A673 (cell line): ENCODE data around the gene YAF2. TPM values are rescaled to one million over a fixed set of nuclear protein-coding genes. Genes with fewer than 3 reads are reported as not detected.

Experiments
- BruUV-seq: library from RNA; stranded (reverse); fragments of 400-500 nt; replicated peaks from 2 replicates; lab custom pipeline; 2021; lab: Mats Ljungman, UMichigan
- CTCF ChIA-PET: fragments of 300-600 bp; sonication (Branson Sonifier 250); formaldehyde crosslinking; loops from one replicate; lab custom pipeline; 2022; ENCODE audit warnings: antibody characterized with exemption; lab: Charles Lee
- POLR2A ChIA-PET: fragments of 300-600 bp; sonication (Branson Sonifier 250); formaldehyde crosslinking; loops from one replicate; lab custom pipeline; 2022; ENCODE audit warnings: antibody characterized with exemption; ENCODE audit not compliant: low non-redundant PET; lab: Charles Lee
- DNase-seq: peaks from one replicate; pipeline ENCODE4 v3.0.0-alpha.2; 2015; ENCODE audit warnings: low spot score
- H3K27ac ChIP-seq: fragments of 200-600 bp; sonication (generic); 2 replicates; pipeline ENCODE4 v1.5.1; 2016; ENCODE audit warnings: mixed run types, low read depth, mild to moderate bottlenecking, mixed read lengths, antibody characterized with exemption, low read length; ENCODE audit not compliant: poor library complexity, severe bottlenecking
- H3K27me3 ChIP-seq: fragments of 200-600 bp; sonication (generic); replicated peaks from 2 replicates; pipeline ENCODE4 v1.6.1; 2017; ENCODE audit warnings: mixed run types, low read depth, mild to moderate bottlenecking, mixed read lengths, antibody characterized with exemption, low read length; ENCODE audit not compliant: insufficient read depth, poor library complexity
- H3K36me3 ChIP-seq: fragments of 200-600 bp; sonication (generic); 2 replicates; pipeline ENCODE4 v1.6.1; 2016; ENCODE audit warnings: mixed run types, mild to moderate bottlenecking, mixed read lengths, antibody characterized with exemption, low read length; ENCODE audit not compliant: insufficient read depth, poor library complexity, severe bottlenecking
- H3K4me1 ChIP-seq: fragments of 200-600 bp; sonication (generic); 2 replicates; pipeline ENCODE4 v1.6.1; 2017; ENCODE audit warnings: mixed run types, mild to moderate bottlenecking, mixed read lengths, antibody characterized with exemption, low read length; ENCODE audit not compliant: insufficient read depth, poor library complexity, severe bottlenecking
- H3K4me3 ChIP-seq: fragments of 200-600 bp; sonication (generic); 2 replicates; pipeline ENCODE4 v1.5.1; 2016; ENCODE audit warnings: low read depth, mixed run types, mild to moderate bottlenecking, mixed read lengths, low read length; ENCODE audit not compliant: poor library complexity, severe bottlenecking
- H3K9me3 ChIP-seq: fragments of 200-600 bp; sonication (generic); 2 replicates; pipeline ENCODE4 v1.6.1; 2016; ENCODE audit warnings: mixed run types, low read depth, mild to moderate bottlenecking, mixed read lengths, antibody characterized with exemption, low read length; ENCODE audit not compliant: poor library complexity, severe bottlenecking
- EZH2 ChIP-seq: fragments of 200-600 bp; sonication (generic); IDR thresholded peaks from 2 replicates; pipeline ENCODE4 v1.6.1; 2017; ENCODE audit warnings: borderline replicate concordance, low read depth, mild to moderate bottlenecking, mixed read lengths, antibody characterized with exemption, low read length; ENCODE audit not compliant: poor library complexity, severe bottlenecking
- intact Hi-C: fragments of 100-400 bp; cut with micrococcal nuclease; formaldehyde crosslinking; loops from one replicate; pipeline ENCODE4 v1.10.0; 2022; ENCODE audit not compliant: unreplicated experiment
- total RNA-seq: library from RNA; stranded (reverse); gene quantifications from 2 replicates; pipeline ENCODE4 v1.2.3, GENCODE V29; 2021
- TF ChIP-seq, protein P1 (sequence below): fragments of 300-800, 200-600 bp; sonication (generic); conservative IDR thresholded peaks from 2 replicates; pipeline ENCODE4 v1.5.1; 2017; ENCODE audit warnings: low read depth, mild to moderate bottlenecking, antibody characterized with exemption, low read length, moderate library complexity, mixed read lengths

YAF2 gene
- total RNA-seq, 1 experiment from 2014 or later: 32.9 TPM

DNA sequence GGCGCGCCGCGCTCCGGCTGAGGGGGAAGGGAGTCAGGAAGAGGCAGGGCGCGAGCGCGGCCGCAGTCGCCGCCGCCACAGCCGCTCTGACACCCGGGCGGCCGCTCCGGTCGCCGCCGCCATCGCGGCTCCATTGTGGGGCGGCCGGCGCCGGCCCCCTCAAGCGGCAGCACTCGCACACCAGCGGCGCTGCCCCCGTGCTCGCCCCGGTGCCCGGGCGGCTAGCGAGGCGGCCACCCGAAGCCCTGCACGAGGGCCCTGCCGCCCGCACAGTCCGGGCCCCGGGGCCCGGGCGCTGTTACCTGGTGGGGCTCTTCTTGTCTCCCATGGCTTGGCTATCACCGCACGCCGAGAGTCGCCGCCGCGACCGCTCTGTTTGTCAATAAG, 202 bp downstream of the YAF2 start:
- TF ChIP-seq, protein P1, sequence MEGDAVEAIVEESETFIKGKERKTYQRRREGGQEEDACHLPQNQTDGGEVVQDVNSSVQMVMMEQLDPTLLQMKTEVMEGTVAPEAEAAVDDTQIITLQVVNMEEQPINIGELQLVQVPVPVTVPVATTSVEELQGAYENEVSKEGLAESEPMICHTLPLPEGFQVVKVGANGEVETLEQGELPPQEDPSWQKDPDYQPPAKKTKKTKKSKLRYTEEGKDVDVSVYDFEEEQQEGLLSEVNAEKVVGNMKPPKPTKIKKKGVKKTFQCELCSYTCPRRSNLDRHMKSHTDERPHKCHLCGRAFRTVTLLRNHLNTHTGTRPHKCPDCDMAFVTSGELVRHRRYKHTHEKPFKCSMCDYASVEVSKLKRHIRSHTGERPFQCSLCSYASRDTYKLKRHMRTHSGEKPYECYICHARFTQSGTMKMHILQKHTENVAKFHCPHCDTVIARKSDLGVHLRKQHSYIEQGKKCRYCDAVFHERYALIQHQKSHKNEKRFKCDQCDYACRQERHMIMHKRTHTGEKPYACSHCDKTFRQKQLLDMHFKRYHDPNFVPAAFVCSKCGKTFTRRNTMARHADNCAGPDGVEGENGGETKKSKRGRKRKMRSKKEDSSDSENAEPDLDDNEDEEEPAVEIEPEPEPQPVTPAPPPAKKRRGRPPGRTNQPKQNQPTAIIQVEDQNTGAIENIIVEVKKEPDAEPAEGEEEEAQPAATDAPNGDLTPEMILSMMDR: no peak
- TF ChIP-seq EZH2: no peak
- no peak for DNase-seq
- Histone ChIP-seq H3K27me3 (no peaks in the 10 kb centered on the region), H3K36me3 (peaks cover 3% of the 10 kb centered on the region), H3K4me3 (peak overlapping the region; percentile 91), H3K9me3 (no peaks in the 10 kb centered on the region), H3K27ac (peak overlapping the region; percentile 85), H3K4me1 (peaks cover 8% of the 10 kb centered on the region)
- intact Hi-C loops: no loop called here
- no TSS peak for BruUV-seq
- POLR2A ChIA-PET: interaction anchor here (0.6 kb wide), 1 partner anchor 93 kb away, joined by 7 read pairs; no protein-coding TSS in a partner anchor
- CTCF ChIA-PET: no interaction called here

DNA sequence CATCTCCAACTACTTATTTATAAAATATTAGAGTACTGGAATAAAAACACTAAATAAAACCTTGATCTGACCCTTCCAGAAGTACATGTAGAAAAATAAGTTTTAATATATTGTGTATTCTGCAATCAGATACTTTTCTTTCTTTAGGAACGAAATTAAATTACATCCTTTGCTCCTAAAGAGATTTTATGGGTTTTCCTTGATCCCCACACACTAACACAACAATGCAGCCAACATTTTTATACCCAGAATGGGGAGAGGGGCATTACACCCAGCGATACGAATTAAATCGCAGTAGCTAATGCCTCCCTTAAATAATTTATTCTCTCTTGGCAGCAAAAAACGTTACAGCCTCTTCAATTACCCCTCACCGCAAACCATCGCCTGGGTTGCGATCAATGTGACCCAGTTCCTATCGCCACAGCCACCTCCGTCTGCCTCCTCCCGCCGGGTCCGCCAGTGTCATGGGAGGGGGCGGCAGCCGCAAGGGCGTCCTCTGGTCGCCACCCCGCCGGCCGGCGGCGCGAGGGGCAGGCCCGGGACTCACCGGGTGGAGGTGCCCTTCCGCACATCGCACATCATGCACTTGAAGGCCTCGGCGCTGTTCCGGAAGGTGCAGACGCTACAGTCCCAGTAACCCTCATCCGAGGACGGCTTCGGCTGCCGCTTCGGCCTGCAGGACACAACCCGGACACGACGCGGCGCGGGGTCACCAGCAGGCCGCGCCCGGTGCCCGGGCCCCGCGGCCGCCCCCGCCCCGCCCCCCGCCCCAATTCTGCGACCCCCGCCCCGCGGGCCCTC, 796 bp downstream of the YAF2 start:
- H3K36me3 ChIP-seq: peaks cover 3% of the 10 kb centered on the region
- peaks cover 8% of the 10 kb centered on the region for H3K4me1 ChIP-seq
- TSS peak; percentile 57 for BruUV-seq
- ChIA-PET CTCF (no interaction called here), POLR2A (interaction anchor here (0.6 kb wide), 1 partner anchor 92 kb away, joined by 7 read pairs; no protein-coding TSS in a partner anchor)
- TF ChIP-seq, protein P1: peak; percentile 50
- no peak for TF ChIP-seq EZH2
- peak overlapping the region; percentile 91 for H3K4me3 ChIP-seq
- no peaks in the 10 kb centered on the region for H3K9me3 ChIP-seq
- H3K27me3 ChIP-seq: no peaks in the 10 kb centered on the region
- peak overlapping the region; percentile 85 for H3K27ac ChIP-seq
- intact Hi-C loops: no loop called here
- DNase-seq: peak; percentile 79

DNA sequence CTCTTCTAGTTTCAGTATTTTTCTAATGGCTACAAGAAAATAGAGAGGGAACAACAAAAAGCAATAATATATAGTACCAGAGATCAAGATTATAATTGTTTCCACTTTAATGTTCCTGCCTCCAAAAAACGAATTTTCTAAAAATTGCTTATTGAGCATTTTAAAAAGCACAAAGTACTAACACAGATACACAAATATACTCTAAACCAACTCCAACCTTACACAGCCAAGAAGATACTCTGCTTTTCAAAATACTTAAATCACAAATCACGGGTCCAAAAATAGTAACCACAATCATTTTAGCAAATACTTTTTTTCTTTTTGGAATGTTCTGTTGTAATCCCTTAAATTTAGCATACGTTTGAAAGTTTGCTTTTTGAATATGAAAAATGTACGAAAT, 2.0 kb downstream of the YAF2 start:
- Histone ChIP-seq H3K36me3 (peaks cover 3% of the 10 kb centered on the region), H3K4me1 (peaks cover 8% of the 10 kb centered on the region), H3K27me3 (no peaks in the 10 kb centered on the region), H3K9me3 (no peaks in the 10 kb centered on the region), H3K4me3 (peak overlapping the region; percentile 91), H3K27ac (no peak overlapping the region)
- ChIA-PET POLR2A (no interaction called here), CTCF (no interaction called here)
- BruUV-seq: no TSS peak
- TF ChIP-seq, protein P1: no peak
- no peak for TF ChIP-seq EZH2
- intact Hi-C loops: no loop called here
- no peak for DNase-seq
